Colonic mucosa (tissue), 4 donors: ENCODE measurements around the gene RNASEH2C. TPM values are rescaled to one million over a fixed set of nuclear protein-coding genes. Genes with fewer than 3 reads are reported as not detected.

Source experiments
- DNase-seq: peaks from one replicate; pipeline ENCODE4 v3.0.0-alpha.2; 2020
- H3K27ac ChIP-seq: fragments of 200-600 bp; one replicate; pipeline ENCODE4 v1.8.0; 2021
- H3K27me3 ChIP-seq: fragments of 200-600 bp; one replicate; pipeline ENCODE4 v1.8.0; 2021
- H3K36me3 ChIP-seq: fragments of 200-600 bp; one replicate; pipeline ENCODE4 v1.8.0; 2021
- H3K4me1 ChIP-seq: fragments of 200-600 bp; one replicate; pipeline ENCODE4 v1.8.0; 2021; ENCODE audit warnings: mild to moderate bottlenecking
- H3K4me3 ChIP-seq: fragments of 200-600 bp; one replicate; pipeline ENCODE4 v1.8.0; 2021
- H3K9ac ChIP-seq, 2 donors: one replicate each; pipeline ENCODE4 v1.7.0; 2013; ENCODE audit warnings: control low read depth in 2 of 2, low read depth in 2 of 2, low read length in 2 of 2
- H3K9me3 ChIP-seq: fragments of 200-600 bp; one replicate; pipeline ENCODE4 v1.8.0; 2021
- intact Hi-C: fragments of 100-400 bp; cut with DNase I; formaldehyde crosslinking; loops from one replicate; pipeline ENCODE4 v1.14.1; 2022
- total RNA-seq, 2 donors: library from RNA; stranded (reverse); fragmentation: NEBNext Ultra II Directional in 1 of 2; extraction: Animal tissue kit (Norgen Biotek cat#: 25700) in 1 of 2; gene quantifications; one replicate each; pipeline ENCODE4 v1.2.1, GENCODE V29; 2021
- TF ChIP-seq, protein P1 (sequence below): fragments of 200-600 bp; IDR thresholded peaks from one replicate; pipeline ENCODE4 v1.8.0; 2022; ENCODE audit warnings: antibody characterized with exemption, mild to moderate bottlenecking
- donor health status: healthy.
- donor health status: DM: no; HTN: no; CAD: no.
- donor health status: DM: no; HTN: no; CAD: no.

Gene RNASEH2C
- total RNA-seq, 2 donors from 2014 or later = 26.1 to 58.1 TPM

DNA sequence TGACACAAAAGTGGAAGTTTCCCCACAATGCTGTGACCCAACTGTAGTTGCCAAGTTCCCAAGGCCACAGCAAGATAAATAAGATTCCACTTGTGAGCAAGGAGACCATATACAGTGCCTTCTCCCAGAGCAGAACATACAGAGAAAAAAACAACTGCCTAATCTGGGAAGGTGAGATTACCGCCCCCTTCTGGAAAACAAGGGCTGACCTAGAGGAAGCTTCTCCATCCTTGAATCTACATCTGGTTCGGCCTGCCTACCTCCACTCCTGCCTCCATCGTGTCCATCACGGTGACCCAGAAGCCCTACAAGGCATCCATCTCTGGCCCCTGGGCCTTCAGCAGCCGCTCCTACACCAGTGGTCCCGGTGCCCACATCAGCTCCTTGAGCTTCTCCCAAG is 6.1 kb upstream of the RNASEH2C start:
- Histone ChIP-seq H3K27ac (no peak overlapping the region), H3K9ac (no peak overlapping the region), H3K36me3 (no peaks in the 10 kb centered on the region), H3K4me1 (no peaks in the 10 kb centered on the region), H3K27me3 (no peaks in the 10 kb centered on the region), H3K4me3 (no peak overlapping the region), H3K9me3 (no peaks in the 10 kb centered on the region)
- TF ChIP-seq, protein P1, sequence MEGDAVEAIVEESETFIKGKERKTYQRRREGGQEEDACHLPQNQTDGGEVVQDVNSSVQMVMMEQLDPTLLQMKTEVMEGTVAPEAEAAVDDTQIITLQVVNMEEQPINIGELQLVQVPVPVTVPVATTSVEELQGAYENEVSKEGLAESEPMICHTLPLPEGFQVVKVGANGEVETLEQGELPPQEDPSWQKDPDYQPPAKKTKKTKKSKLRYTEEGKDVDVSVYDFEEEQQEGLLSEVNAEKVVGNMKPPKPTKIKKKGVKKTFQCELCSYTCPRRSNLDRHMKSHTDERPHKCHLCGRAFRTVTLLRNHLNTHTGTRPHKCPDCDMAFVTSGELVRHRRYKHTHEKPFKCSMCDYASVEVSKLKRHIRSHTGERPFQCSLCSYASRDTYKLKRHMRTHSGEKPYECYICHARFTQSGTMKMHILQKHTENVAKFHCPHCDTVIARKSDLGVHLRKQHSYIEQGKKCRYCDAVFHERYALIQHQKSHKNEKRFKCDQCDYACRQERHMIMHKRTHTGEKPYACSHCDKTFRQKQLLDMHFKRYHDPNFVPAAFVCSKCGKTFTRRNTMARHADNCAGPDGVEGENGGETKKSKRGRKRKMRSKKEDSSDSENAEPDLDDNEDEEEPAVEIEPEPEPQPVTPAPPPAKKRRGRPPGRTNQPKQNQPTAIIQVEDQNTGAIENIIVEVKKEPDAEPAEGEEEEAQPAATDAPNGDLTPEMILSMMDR = no peak
- intact Hi-C loops = loop anchor here (10.0 kb wide), 2 partner anchors 48 to 268 kb away; no protein-coding TSS in a partner anchor
- no peak for DNase-seq

DNA sequence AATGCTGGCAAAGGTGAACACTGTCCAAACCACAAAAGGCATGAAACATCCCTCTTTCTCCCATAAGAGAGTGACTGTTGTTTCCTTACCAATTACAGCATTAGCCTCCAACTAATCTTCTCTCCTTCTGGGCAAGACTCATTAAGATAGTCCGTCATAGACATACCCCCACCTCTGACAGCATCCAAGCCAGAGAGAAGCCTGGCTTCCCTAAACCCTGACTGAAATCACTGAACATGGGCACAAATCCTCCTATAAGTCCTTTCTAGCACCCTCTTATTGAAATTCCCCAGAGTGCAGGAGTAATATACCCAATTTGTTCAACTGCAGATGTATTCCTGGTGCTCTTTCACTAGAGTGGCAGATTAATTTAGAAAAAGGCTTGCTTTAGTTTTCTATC is 1.7 kb upstream of the RNASEH2C start:
- DNase-seq = no peak
- no peaks in the 10 kb centered on the region for H3K9me3 ChIP-seq
- H3K36me3 ChIP-seq = no peaks in the 10 kb centered on the region
- H3K9ac ChIP-seq = no peak overlapping the region
- H3K27me3 ChIP-seq = no peaks in the 10 kb centered on the region
- H3K27ac ChIP-seq = no peak overlapping the region
- H3K4me1 ChIP-seq = peaks cover 13% of the 10 kb centered on the region
- H3K4me3 ChIP-seq = no peak overlapping the region
- intact Hi-C loops = loop anchor here (10.0 kb wide), 2 partner anchors 53 to 273 kb away; no protein-coding TSS in a partner anchor
- TF ChIP-seq, protein P1 = no peak

DNA sequence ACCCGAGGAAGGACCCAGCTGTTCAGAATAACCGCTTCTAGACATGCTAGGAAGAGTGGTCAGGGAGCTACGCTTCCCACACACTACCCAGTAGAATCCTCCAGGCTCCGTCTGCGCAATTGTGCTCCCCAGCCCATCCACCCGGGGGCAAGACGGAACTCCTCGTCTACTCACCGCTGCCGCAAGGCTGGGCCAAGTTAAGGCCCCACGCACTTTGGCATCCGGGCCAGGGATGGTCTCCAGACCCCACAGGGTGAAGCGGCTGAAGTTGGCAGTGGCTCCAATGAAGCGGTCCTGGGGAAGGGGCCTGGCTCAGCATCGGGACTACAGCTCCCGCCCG is 757 bp downstream of the RNASEH2C start:
- intact Hi-C loops = loop anchor here (10.0 kb wide), 2 partner anchors 55 to 275 kb away; no protein-coding TSS in a partner anchor
- DNase-seq = no peak
- Histone ChIP-seq H3K9ac (peak overlapping the region; percentile 78 to 80), H3K4me1 (peaks cover 13% of the 10 kb centered on the region), H3K27ac (peak overlapping the region; percentile 81), H3K36me3 (peaks cover 3% of the 10 kb centered on the region), H3K27me3 (no peaks in the 10 kb centered on the region), H3K4me3 (peak overlapping the region; percentile 48), H3K9me3 (no peaks in the 10 kb centered on the region)
- TF ChIP-seq, protein P1 = no peak

DNA sequence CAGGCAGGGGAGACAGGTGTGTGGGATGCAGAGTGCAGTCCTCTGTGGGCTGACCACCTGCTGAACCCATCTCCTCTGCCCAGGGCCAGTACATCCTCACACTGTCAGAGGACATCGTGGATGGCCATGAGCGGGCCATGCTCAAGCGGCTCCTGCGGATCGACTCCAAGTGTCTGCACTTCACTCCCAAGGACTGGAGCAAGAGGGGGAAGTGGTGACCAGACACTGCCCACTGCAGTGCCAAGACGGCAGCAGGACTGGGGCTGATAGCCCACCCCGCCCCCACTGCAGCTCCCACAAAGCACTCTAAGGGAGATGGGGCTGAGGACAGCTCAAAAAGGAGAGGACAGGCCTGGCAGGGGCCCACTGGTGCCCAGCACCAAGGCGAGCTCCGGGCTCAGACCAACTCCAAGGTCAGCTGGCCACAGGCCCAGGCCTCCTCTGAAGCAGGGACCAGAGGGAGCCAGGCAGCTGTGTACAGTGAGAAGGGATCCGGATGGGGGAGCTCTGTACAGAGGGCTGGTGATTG is 1.6 kb downstream of the RNASEH2C start:
- no peaks in the 10 kb centered on the region for H3K9me3 ChIP-seq
- peak overlapping the region in 1 of 2 donors; percentile 80 for H3K9ac ChIP-seq
- H3K27me3 ChIP-seq = no peaks in the 10 kb centered on the region
- peak overlapping the region; percentile 5 for H3K4me3 ChIP-seq
- peaks cover 13% of the 10 kb centered on the region for H3K4me1 ChIP-seq
- H3K36me3 ChIP-seq = peaks cover 11% of the 10 kb centered on the region
- no peak for DNase-seq
- H3K27ac ChIP-seq = no peak overlapping the region
- TF ChIP-seq, protein P1 = no peak
- intact Hi-C loops = no loop called here

DNA sequence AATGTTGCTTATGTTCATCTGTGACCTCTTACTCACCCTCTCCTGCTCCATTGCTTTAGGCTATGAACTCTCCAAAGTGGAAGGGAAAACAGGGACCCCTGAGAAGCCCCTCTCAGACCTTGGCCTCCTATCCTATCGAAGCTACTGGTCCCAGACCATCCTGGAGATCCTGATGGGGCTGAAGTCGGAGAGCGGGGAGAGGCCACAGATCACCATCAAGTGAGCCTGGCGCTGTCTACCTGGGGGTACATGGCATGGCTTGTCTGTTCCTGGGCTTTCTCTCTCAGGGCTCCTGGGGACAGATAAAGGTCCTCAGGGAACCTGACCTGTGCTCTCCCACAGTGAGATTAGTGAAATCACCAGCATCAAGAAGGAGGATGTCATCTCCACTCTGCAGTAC is 2.1 kb downstream of the RNASEH2C start:
- no peak for DNase-seq
- intact Hi-C loops = no loop called here
- no peak overlapping the region for H3K4me3 ChIP-seq
- peaks cover 13% of the 10 kb centered on the region for H3K4me1 ChIP-seq
- TF ChIP-seq, protein P1 = no peak
- H3K9ac ChIP-seq = no peak overlapping the region
- H3K27ac ChIP-seq = no peak overlapping the region
- no peaks in the 10 kb centered on the region for H3K27me3 ChIP-seq
- peaks cover 16% of the 10 kb centered on the region for H3K36me3 ChIP-seq
- no peaks in the 10 kb centered on the region for H3K9me3 ChIP-seq
